K562 (cell line): ENCODE data around the gene TUFM. TPM values are rescaled to one million over a fixed set of nuclear protein-coding genes. Genes with fewer than 3 reads are reported as not detected.

ENCODE experiments used
- GTF2E2 ChIP-seq: fragments of 200-800 bp; sonication (Bioruptor generic); IDR thresholded peaks from 2 replicates; pipeline ENCODE4 v1.6.1; 2016; ENCODE audit warnings: missing genetic modification characterization, missing compliant biosample characterization
- KLF1 ChIP-seq: fragments of 450-650 bp; IDR thresholded peaks from 2 replicates; pipeline ENCODE4 v1.6.1; 2016; ENCODE audit warnings: missing genetic modification characterization, missing compliant biosample characterization
- LCOR ChIP-seq: sonication (generic); formaldehyde crosslinking; IDR thresholded peaks from 2 replicates; pipeline ENCODE4 v1.8.0; 2022; ENCODE audit warnings: mild to moderate bottlenecking, missing genetic modification reagents
- MAFK ChIP-seq: IDR thresholded peaks from 2 replicates; pipeline ENCODE4 v1.6.1; 2011; ENCODE audit warnings: low read length, improper control_type of control experiment
- RB1 ChIP-seq: fragments of 450-650 bp; IDR thresholded peaks from 2 replicates; pipeline ENCODE4 v1.6.1; 2017; ENCODE audit warnings: low read depth, mild to moderate bottlenecking
- RBM22 ChIP-seq: fragments of 200-400 bp; formaldehyde crosslinking; IDR thresholded peaks from 2 replicates; pipeline ENCODE4 v1.6.1; 2018; ENCODE audit warnings: low read length, low read depth; ENCODE audit not compliant: poor library complexity, severe bottlenecking
- RNF2 ChIP-seq: sonication (generic); IDR thresholded peaks from 2 replicates; pipeline ENCODE4 v1.6.1; 2016
- SRSF9 ChIP-seq: fragments of 200-400 bp; formaldehyde crosslinking; IDR thresholded peaks from 2 replicates; pipeline ENCODE4 v1.6.1; 2017; ENCODE audit warnings: low read depth, low read length, borderline replicate concordance
- XRCC4 ChIP-seq: IDR thresholded peaks from one replicate; pipeline ENCODE4 v1.6.1; 2011; ENCODE audit not compliant: insufficient read depth, insufficient read length; ENCODE audit errors: extremely low read depth
- ZNF143 ChIP-seq: sonication (generic); formaldehyde crosslinking; IDR thresholded peaks from 2 replicates; pipeline ENCODE4 v1.9.0; 2022; ENCODE audit warnings: mild to moderate bottlenecking, missing genetic modification reagents
- ZNF174 ChIP-seq: fragments of 250-450 bp; sonication (Bioruptor Pico); IDR thresholded peaks from 2 replicates; pipeline ENCODE4 v1.4.0; 2020; ENCODE audit warnings: mild to moderate bottlenecking
- ZNF232 ChIP-seq: sonication (generic); formaldehyde crosslinking; IDR thresholded peaks from 2 replicates; pipeline ENCODE4 v1.8.0; 2022; ENCODE audit warnings: mild to moderate bottlenecking, missing genetic modification reagents
- ZNF551 ChIP-seq: fragments of 250-450 bp; sonication (Bioruptor Pico); IDR thresholded peaks from 2 replicates; pipeline ENCODE4 v1.5.0; 2021; ENCODE audit warnings: mild to moderate bottlenecking, moderate library complexity
- ZNF766 ChIP-seq: fragments of 200-800 bp; sonication (Bioruptor generic); conservative IDR thresholded peaks from 2 replicates; pipeline ENCODE4 v1.6.1; 2016; ENCODE audit warnings: missing genetic modification characterization, missing compliant biosample characterization
- ZZZ3 ChIP-seq: fragments of 450-650 bp; IDR thresholded peaks from 2 replicates; pipeline ENCODE4 v1.6.1; 2016; ENCODE audit warnings: antibody characterized with exemption, mild to moderate bottlenecking, moderate library complexity
- polyA plus RNA-seq, 8 experiments: library from polyadenylated mRNA; depleted of rRNA in 4 of 8; stranded (reverse) in 5 of 8; unstranded in 3 of 8; fragments of >200 nt; fragmentation: Nextera tagmentation in 2 of 8; fragmentation: Illumina TruSeq in 1 of 8; extraction: Ambion mirVana in 2 of 8; extraction: Trizol in 1 of 8; gene quantifications; 2 replicates each; pipeline versions ENCODE4 v1.2.1 to v1.2.3, GENCODE V29; 2011 to 2014; ENCODE audit warnings: inconsistent platforms in 1 of 8, missing spikeins in 1 of 8
- total RNA-seq, 7 experiments: library from RNA; depleted of rRNA in 6 of 7; stranded (reverse); fragments of >200 nt in 6 of 7; fragmentation: Illumina TruSeq in 2 of 7; extraction: Trizol in 2 of 7; gene quantifications; 2 replicates each; pipeline versions ENCODE4 v1.2.1 to v1.2.3, GENCODE V29; 2011 to 2021; ENCODE audit warnings: low replicate concordance in 1 of 7
- TF ChIP-seq, protein P1 (sequence below), 2 experiments: fragments of 150-350 bp in 1 of 2; IDR thresholded peaks; 2 replicates each; pipeline ENCODE4 v1.6.1; 2012 to 2016; ENCODE audit warnings: low read depth in 2 of 2, low read length in 2 of 2, mild to moderate bottlenecking in 1 of 2, moderate library complexity in 1 of 2
- TF ChIP-seq, protein P2 (sequence below): sonication (generic); formaldehyde crosslinking; IDR thresholded peaks from 2 replicates; pipeline ENCODE4 v1.8.1; 2023; ENCODE audit warnings: mild to moderate bottlenecking, missing genetic modification reagents
- TF ChIP-seq, protein P3 (sequence below): fragments of 450-650 bp; formaldehyde crosslinking; IDR thresholded peaks from 2 replicates; pipeline ENCODE4 v1.4.0; 2020; ENCODE audit warnings: mild to moderate bottlenecking, moderate library complexity
- TF ChIP-seq, protein P4 (sequence below): sonication (generic); formaldehyde crosslinking; IDR thresholded peaks from 2 replicates; pipeline ENCODE4 v1.8.0; 2022; ENCODE audit warnings: missing genetic modification reagents, mild to moderate bottlenecking, moderate library complexity, borderline replicate concordance

TUFM gene
- total and polyA plus RNA-seq, 9 of the 15 experiments (the other 6 are each of a cell fraction or from before 2014, with no cell fraction given) = 34.1 to 434 (median 256) TPM

DNA sequence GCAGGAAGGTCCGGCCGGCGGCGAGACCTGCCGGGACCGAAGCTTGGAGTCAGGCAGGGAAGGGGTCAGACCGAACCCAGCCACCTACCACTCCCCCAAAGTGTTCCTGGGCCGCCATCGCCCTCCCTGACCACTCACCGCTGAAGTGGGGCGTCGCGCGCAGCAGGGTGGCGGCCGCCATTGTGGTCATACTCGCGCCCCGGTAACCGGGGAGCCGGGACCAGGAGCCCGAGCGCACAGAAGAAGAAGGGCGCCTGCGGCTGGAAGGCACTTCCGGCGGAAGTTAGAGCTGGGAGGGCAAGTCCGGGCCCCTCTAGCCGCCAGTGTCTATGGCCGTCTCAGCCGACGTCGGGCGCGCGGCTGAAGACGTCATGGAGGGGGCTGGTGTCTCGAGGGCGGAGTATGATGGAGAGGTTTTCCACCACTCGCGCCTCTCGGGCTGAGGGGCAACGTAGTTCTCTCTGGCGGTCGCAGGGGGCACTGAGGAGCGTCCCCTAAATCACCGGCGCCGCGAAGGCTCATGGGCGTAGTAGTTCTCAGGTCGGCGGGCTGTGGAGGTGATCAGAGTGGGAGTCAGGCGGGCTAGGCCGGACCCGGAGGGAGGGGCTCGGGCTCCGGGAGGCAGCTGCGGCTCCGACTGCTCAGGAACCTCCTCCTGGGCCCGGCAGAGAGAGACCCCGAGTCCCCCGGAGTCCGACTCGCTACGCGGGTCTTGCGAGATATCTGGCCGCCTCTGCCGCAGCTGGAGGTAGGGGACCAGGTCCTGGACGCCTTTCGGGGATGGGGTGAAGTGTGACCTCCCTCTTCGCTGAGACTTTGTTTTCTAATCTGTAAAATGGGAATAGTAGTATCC, at the start of gene TUFM (continued):
- TF ChIP-seq, protein P1, sequence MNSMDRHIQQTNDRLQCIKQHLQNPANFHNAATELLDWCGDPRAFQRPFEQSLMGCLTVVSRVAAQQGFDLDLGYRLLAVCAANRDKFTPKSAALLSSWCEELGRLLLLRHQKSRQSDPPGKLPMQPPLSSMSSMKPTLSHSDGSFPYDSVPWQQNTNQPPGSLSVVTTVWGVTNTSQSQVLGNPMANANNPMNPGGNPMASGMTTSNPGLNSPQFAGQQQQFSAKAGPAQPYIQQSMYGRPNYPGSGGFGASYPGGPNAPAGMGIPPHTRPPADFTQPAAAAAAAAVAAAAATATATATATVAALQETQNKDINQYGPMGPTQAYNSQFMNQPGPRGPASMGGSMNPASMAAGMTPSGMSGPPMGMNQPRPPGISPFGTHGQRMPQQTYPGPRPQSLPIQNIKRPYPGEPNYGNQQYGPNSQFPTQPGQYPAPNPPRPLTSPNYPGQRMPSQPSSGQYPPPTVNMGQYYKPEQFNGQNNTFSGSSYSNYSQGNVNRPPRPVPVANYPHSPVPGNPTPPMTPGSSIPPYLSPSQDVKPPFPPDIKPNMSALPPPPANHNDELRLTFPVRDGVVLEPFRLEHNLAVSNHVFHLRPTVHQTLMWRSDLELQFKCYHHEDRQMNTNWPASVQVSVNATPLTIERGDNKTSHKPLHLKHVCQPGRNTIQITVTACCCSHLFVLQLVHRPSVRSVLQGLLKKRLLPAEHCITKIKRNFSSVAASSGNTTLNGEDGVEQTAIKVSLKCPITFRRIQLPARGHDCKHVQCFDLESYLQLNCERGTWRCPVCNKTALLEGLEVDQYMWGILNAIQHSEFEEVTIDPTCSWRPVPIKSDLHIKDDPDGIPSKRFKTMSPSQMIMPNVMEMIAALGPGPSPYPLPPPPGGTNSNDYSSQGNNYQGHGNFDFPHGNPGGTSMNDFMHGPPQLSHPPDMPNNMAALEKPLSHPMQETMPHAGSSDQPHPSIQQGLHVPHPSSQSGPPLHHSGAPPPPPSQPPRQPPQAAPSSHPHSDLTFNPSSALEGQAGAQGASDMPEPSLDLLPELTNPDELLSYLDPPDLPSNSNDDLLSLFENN (IDR thresholded peaks at IDR 0.05; ENCODE audit: low read depth in 2 of 2, low read length in 2 of 2) = 0 out of 4 replicates have a peak, but pooled peaks of 1 of the 2 experiments have one; percentile 14
- TF ChIP-seq SRSF9 (no peak), ZNF232 (no peak), RB1 (peak; percentile 71; the same call in 1 of the 2 replicates), KLF1 (tag) (peak; percentile 88), MAFK (0 out of 2 replicates have a peak, but pooled peaks have one; percentile 13), GTF2E2 (tag) (0 out of 2 replicates have a peak, but pooled peaks have one; percentile 22), RBM22 (no peak), ZNF174 (CRISPR knock-in tag) (no peak), ZNF143 (peak; percentile 94), XRCC4 (no peak), ZNF766 (peak; percentile 90; the same call in 1 of the 2 replicates), RNF2 (peak; percentile 73; the same call in 1 of the 2 replicates), LCOR (CRISPR knock-in tag) (peak; percentile 95; the same call in 1 of the 2 replicates), ZNF551 (CRISPR knock-in tag) (no peak), ZZZ3 (peak; percentile 57; the same call in 1 of the 2 replicates)
- TF ChIP-seq, protein P2, sequence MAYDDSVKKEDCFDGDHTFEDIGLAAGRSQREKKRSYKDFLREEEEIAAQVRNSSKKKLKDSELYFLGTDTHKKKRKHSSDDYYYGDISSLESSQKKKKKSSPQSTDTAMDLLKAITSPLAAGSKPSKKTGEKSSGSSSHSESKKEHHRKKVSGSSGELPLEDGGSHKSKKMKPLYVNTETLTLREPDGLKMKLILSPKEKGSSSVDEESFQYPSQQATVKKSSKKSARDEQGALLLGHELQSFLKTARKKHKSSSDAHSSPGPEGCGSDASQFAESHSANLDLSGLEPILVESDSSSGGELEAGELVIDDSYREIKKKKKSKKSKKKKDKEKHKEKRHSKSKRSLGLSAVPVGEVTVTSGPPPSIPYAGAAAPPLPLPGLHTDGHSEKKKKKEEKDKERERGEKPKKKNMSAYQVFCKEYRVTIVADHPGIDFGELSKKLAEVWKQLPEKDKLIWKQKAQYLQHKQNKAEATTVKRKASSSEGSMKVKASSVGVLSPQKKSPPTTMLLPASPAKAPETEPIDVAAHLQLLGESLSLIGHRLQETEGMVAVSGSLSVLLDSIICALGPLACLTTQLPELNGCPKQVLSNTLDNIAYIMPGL (CRISPR knock-in tag) = peak; percentile 81; the same call in 1 of the 2 replicates
- TF ChIP-seq, protein P3, sequence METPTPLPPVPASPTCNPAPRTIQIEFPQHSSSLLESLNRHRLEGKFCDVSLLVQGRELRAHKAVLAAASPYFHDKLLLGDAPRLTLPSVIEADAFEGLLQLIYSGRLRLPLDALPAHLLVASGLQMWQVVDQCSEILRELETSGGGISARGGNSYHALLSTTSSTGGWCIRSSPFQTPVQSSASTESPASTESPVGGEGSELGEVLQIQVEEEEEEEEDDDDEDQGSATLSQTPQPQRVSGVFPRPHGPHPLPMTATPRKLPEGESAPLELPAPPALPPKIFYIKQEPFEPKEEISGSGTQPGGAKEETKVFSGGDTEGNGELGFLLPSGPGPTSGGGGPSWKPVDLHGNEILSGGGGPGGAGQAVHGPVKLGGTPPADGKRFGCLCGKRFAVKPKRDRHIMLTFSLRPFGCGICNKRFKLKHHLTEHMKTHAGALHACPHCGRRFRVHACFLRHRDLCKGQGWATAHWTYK (CRISPR knock-in tag) = no peak
- TF ChIP-seq, protein P4, sequence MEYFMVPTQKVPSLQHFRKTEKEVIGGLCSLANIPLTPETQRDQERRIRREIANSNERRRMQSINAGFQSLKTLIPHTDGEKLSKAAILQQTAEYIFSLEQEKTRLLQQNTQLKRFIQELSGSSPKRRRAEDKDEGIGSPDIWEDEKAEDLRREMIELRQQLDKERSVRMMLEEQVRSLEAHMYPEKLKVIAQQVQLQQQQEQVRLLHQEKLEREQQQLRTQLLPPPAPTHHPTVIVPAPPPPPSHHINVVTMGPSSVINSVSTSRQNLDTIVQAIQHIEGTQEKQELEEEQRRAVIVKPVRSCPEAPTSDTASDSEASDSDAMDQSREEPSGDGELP = peak; percentile 90
